OCI-LY7 (cell line): ENCODE measurements around the gene MMP1. TPM values are rescaled to one million over a fixed set of nuclear protein-coding genes. Genes with fewer than 3 reads are reported as not detected.

Experiments used
- BruUV-seq: library from RNA; stranded (reverse); fragments of 400-500 nt; replicated peaks from 2 replicates; lab custom pipeline; 2021; lab: Mats Ljungman, UMichigan
- CTCF ChIA-PET: fragments of 300-600 bp; sonication (Branson Sonifier 250); formaldehyde crosslinking; loops from one replicate; lab custom pipeline; 2022; ENCODE audit warnings: antibody characterized with exemption; ENCODE audit not compliant: unreplicated experiment; lab: Charles Lee
- POLR2A ChIA-PET: fragments of 300-600 bp; sonication (Branson Sonifier 250); formaldehyde crosslinking; loops from one replicate; lab custom pipeline; 2022; ENCODE audit warnings: antibody characterized with exemption; lab: Charles Lee
- DNase-seq: peaks from one replicate; pipeline ENCODE4 v3.0.0-alpha.2; 2015; ENCODE audit warnings: low spot score
- H2AFZ ChIP-seq: fragments of 200-600 bp; sonication (generic), shearing (Covaris generic); 2 replicates; pipeline ENCODE4 v1.6.1; 2014; ENCODE audit warnings: mild to moderate bottlenecking, antibody characterized with exemption, low read length, moderate library complexity
- H3K27ac ChIP-seq: fragments of 200-600 bp; sonication (generic); 2 replicates; pipeline ENCODE4 v1.5.1; 2014; ENCODE audit warnings: mixed run types, low read depth, mild to moderate bottlenecking, moderate library complexity, low read length, inconsistent platforms; ENCODE audit not compliant: poor library complexity, severe bottlenecking
- H3K36me3 ChIP-seq: fragments of 200-600 bp; sonication (generic); 2 replicates; pipeline ENCODE4 v1.6.1; 2014; ENCODE audit warnings: mild to moderate bottlenecking, antibody characterized with exemption, low read length, moderate library complexity, mixed read lengths; ENCODE audit not compliant: insufficient read depth
- H3K4me1 ChIP-seq: fragments of 200-600 bp; sonication (generic); 2 replicates; pipeline ENCODE4 v1.5.1; 2014; ENCODE audit warnings: mild to moderate bottlenecking, low read length; ENCODE audit not compliant: insufficient read depth, poor library complexity, severe bottlenecking
- H3K4me2 ChIP-seq: fragments of 200-600 bp; sonication (generic); 2 replicates; pipeline ENCODE4 v1.6.1; 2014; ENCODE audit warnings: mild to moderate bottlenecking, low read length
- H3K4me3 ChIP-seq: fragments of 200-600 bp; sonication (generic); 2 replicates; pipeline ENCODE4 v1.5.1; 2014; ENCODE audit warnings: mild to moderate bottlenecking, low read depth, low read length; ENCODE audit not compliant: poor library complexity, severe bottlenecking
- H3K79me2 ChIP-seq: fragments of 200-600 bp; sonication (generic); 2 replicates; pipeline ENCODE4 v1.6.1; 2016; ENCODE audit warnings: low read depth, mild to moderate bottlenecking, low read length, moderate library complexity, mixed read lengths; ENCODE audit not compliant: insufficient read depth
- H3K9me2 ChIP-seq: fragments of 200-600 bp; sonication (generic); 2 replicates; pipeline ENCODE4 v1.6.1; 2016; ENCODE audit warnings: mild to moderate bottlenecking, low read length, mixed read lengths; ENCODE audit not compliant: insufficient read depth
- H3K9me3 ChIP-seq: fragments of 200-600 bp; sonication (generic); 2 replicates; pipeline ENCODE4 v1.6.1; 2014; ENCODE audit warnings: mild to moderate bottlenecking, mixed run types, low read length, mixed read lengths
- H4K20me1 ChIP-seq: fragments of 200-600 bp; sonication (generic); 2 replicates; pipeline ENCODE4 v1.6.1; 2014; ENCODE audit warnings: mild to moderate bottlenecking, antibody characterized with exemption, low read length, moderate library complexity, mixed read lengths; ENCODE audit not compliant: insufficient read depth
- EZH2phosphoT487 ChIP-seq: fragments of 200-600 bp; sonication (generic); IDR thresholded peaks from 2 replicates; pipeline ENCODE4 v1.6.1; 2018; ENCODE audit warnings: low read depth, borderline replicate concordance, mild to moderate bottlenecking, mixed run types, antibody characterized with exemption, low read length, moderate library complexity, mixed read lengths
- intact Hi-C: fragments of 100-400 bp; cut with micrococcal nuclease; formaldehyde crosslinking; loops from one replicate; pipeline ENCODE4 v1.10.0; 2022; ENCODE audit not compliant: unreplicated experiment
- total RNA-seq, 2 experiments: library from RNA; depleted of rRNA in 1 of 2; stranded (reverse); fragments of >200 nt in 1 of 2; shearing (Covaris generic) in 1 of 2; gene quantifications; 2 replicates each; pipeline ENCODE4 v1.2.3, GENCODE V29; 2014 to 2022
- TF ChIP-seq, protein P1 (sequence below): fragments of 200-600 bp; sonication (generic); conservative IDR thresholded peaks from 2 replicates; pipeline ENCODE4 v1.5.1; 2014; ENCODE audit warnings: mild to moderate bottlenecking, antibody characterized with exemption, low read length, moderate library complexity, mixed read lengths

MMP1 gene
- total RNA-seq, 2 experiments from 2014 or later = not detected

GRCh38 chr11:102762361-102762767 lies 35.6 kb downstream of the MMP1 start:
- DNase-seq = no peak
- Histone ChIP-seq H3K9me3 (no peaks in the 10 kb centered on the region), H3K4me3 (no peak overlapping the region), H3K79me2 (no peaks in the 10 kb centered on the region), H2AFZ (no peak overlapping the region), H3K4me2 (no peak overlapping the region), H4K20me1 (no peaks in the 10 kb centered on the region), H3K27ac (no peak overlapping the region), H3K4me1 (no peaks in the 10 kb centered on the region), H3K9me2 (no peaks in the 10 kb centered on the region), H3K36me3 (no peaks in the 10 kb centered on the region)
- CTCF ChIA-PET = interaction anchor here (0.9 kb wide), 1 partner anchor 30 kb away, joined by 3 read pairs; no protein-coding TSS in a partner anchor
- POLR2A ChIA-PET = interaction anchor here (1.2 kb wide), 1 partner anchor 33 kb away, joined by 6 read pairs; no protein-coding TSS in a partner anchor
- BruUV-seq = no TSS peak
- intact Hi-C loops = no loop called here
- TF ChIP-seq, protein P1, sequence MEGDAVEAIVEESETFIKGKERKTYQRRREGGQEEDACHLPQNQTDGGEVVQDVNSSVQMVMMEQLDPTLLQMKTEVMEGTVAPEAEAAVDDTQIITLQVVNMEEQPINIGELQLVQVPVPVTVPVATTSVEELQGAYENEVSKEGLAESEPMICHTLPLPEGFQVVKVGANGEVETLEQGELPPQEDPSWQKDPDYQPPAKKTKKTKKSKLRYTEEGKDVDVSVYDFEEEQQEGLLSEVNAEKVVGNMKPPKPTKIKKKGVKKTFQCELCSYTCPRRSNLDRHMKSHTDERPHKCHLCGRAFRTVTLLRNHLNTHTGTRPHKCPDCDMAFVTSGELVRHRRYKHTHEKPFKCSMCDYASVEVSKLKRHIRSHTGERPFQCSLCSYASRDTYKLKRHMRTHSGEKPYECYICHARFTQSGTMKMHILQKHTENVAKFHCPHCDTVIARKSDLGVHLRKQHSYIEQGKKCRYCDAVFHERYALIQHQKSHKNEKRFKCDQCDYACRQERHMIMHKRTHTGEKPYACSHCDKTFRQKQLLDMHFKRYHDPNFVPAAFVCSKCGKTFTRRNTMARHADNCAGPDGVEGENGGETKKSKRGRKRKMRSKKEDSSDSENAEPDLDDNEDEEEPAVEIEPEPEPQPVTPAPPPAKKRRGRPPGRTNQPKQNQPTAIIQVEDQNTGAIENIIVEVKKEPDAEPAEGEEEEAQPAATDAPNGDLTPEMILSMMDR = no peak
- TF ChIP-seq EZH2phosphoT487 = no peak

- Histone ChIP-seq H3K36me3 (no peaks in the 10 kb centered on the region), H3K4me3 (no peak overlapping the region), H2AFZ (no peak overlapping the region), H3K9me3 (no peaks in the 10 kb centered on the region), H3K4me2 (no peak overlapping the region), H3K27ac (no peak overlapping the region), H3K9me2 (no peaks in the 10 kb centered on the region), H3K4me1 (no peaks in the 10 kb centered on the region), H4K20me1 (no peaks in the 10 kb centered on the region), H3K79me2 (no peaks in the 10 kb centered on the region)
- CTCF ChIA-PET = interaction anchor here (0.9 kb wide), 1 partner anchor 31 kb away, joined by 3 read pairs; no protein-coding TSS in a partner anchor
- POLR2A ChIA-PET = interaction anchor here (0.5 to 1.2 kb wide), 3 partner anchors 9 to 135 kb away, joined by 3 to 6 read pairs (median 4); no protein-coding TSS in a partner anchor
- no TSS peak for BruUV-seq
- TF ChIP-seq, protein P1 = no peak
- no peak for TF ChIP-seq EZH2phosphoT487
- intact Hi-C loops = no loop called here
- DNase-seq = no peak
Observed at GRCh38 chr11:102761646-102762238, 36.2 kb downstream of the MMP1 start.

GRCh38 chr11:102760344-102761035 lies 37.5 kb downstream of the MMP1 start:
- no peaks in the 10 kb centered on the region for H3K4me1 ChIP-seq
- intact Hi-C loops = no loop called here
- DNase-seq = no peak
- no peak overlapping the region for H3K4me3 ChIP-seq
- no peak overlapping the region for H2AFZ ChIP-seq
- POLR2A ChIA-PET = no interaction called here
- BruUV-seq = no TSS peak
- H3K4me2 ChIP-seq = no peak overlapping the region
- no peaks in the 10 kb centered on the region for H3K9me2 ChIP-seq
- no peaks in the 10 kb centered on the region for H3K79me2 ChIP-seq
- TF ChIP-seq EZH2phosphoT487 = no peak
- TF ChIP-seq, protein P1 = no peak
- H4K20me1 ChIP-seq = no peaks in the 10 kb centered on the region
- CTCF ChIA-PET = no interaction called here
- H3K9me3 ChIP-seq = no peaks in the 10 kb centered on the region
- H3K36me3 ChIP-seq = no peaks in the 10 kb centered on the region
- no peak overlapping the region for H3K27ac ChIP-seq
